Stimulated activated CD4-positive, alpha-beta T cell treated with anti-CD3 and anti-CD28 coated beads, Interleukin-2, amount 100 ng/mL, for 24 hours (primary cell): Measurements from ENCODE around the gene RBM33.

Experiments
- DNase-seq, 2 donors: peaks; one replicate each; pipeline ENCODE4 v3.0.0-alpha.2; 2020

Gene RBM33

DNA sequence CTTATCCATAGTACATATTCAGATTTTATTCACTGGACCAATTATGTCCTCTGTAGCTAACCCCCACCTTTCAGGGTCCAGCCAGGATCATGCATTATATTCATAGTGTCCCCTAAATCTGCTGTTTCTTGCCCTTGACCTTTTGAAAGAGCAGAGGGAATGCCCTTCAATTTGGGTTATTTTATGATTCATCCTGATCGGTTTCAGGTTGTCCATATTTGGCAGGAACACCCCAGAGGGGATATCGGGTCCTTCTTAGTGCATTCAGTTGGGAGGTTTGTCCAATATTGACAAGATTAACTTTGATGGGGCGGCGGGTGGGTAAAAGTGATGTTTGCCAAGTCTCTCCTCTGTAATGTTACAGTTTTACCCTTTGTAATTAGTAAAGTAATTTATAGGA, 106.9 kb downstream of the RBM33 start:
- no peak for DNase-seq

DNA sequence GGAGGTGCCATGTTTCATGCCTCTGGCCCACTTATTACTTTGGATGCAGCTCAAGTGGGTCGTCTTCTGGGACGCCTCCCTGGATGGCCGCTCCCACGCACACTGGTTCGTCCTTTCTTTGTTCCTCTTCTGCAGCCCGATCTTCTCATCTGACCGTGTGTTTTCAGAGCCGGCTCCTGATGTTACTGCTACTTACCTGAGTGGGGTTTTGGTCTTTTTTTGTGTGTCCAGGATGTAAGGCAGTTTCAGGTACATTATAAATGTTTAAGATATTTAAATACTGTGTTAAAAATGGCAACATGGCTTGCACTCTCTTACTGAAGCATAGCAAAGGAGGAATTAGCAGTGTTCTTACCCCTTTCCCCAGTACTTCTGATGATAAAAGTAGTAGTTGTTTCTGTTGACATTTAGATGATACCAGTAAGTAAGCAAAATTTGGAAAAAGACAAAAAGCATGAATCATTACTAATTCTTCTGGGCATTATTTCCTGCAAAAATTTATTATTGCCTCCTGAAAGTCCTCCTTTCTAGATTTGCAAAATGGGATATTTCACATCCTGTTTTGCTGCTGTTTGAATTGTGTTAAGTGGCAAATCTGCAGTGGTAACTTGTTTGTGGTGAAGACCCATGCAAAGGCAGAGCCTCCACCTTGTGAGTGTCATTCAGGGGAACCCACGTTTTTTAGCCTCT, 108.4 kb downstream of the RBM33 start:
- DNase-seq, result no peak

DNA sequence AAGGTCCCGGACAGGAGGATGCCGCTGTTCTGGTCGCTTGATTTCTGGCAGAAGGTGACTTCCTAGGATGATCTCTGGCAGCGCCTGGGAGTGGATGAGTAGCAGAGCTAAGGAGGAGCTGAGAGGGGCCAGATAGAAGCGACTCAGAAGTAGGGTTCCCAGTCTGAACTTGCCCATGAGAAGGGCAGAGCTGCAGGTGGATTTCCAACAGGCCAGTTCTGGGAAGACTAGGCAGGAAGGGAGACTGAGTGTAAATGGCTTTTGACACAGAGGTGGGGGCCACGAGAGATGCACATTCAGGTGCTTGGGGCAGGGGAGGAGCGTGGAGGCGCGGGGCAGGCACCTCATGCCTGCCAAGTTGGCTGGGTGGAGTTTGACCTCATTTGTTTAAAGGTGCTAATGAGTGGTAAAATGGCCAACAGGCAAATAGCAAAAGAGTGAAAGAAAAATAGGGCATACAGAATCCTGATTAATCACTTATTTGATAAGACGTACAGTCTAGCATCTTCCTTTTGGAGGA, 109.0 kb downstream of the RBM33 start:
- no peak for DNase-seq

DNA sequence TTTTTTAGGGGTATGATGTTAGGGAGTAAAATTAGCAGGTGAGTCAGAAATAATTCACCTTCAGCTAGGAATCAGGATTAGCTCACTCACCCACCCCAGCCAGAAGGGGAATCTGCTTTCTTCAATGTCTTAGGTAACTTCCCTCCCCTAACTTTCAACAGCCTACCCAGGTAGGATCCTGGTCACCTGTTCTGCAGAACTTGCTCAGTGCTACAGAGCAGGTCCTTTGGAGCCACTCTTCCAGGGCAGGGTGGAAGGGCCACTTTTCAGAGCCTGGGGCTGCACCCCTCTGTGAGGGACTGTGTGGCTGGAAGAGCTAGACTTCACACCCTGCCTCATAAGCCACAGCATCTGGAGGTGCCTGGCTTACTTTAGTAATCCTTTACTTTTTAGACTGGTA, 109.7 kb downstream of the RBM33 start:
- no peak for DNase-seq

DNA sequence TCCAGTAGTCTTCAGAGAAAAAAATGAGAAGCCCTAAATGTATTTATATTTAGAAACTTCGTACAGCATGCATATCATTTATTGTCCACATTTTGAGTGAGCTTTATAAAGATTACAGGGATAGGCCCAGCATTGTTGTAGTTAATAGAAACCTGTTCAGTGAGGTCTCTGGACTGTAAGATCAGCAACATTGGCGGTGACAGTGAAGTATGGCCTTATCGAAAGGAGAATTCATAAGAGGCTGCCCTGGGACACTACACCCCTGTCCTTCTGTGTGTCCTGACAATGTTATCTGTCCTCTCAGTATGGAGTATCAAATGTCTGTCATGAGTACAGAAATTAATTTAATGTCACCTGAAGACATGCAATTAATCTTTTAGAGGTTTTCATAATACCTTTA, 110.6 kb downstream of the RBM33 start:
- DNase-seq, result no peak

DNA sequence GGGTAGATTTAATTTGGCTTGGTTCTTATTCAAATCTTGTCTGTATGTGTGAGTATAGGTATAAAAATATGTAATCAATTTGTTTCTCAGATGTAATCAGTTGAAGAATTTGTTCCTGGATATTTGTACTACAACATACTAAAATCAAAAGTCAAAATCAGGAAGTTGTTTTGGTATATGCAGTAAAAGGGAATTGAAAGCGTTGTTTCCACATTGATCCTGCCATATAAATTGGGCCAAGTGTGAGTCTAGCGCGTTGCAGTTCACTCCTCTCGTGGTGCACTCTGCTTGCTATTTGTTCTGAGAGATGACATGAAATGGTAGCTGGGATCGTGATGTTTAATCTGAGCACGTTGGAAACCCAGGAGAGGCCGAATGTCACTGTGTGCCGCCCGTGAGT, 111.9 kb downstream of the RBM33 start:
- DNase-seq, result no peak

DNA sequence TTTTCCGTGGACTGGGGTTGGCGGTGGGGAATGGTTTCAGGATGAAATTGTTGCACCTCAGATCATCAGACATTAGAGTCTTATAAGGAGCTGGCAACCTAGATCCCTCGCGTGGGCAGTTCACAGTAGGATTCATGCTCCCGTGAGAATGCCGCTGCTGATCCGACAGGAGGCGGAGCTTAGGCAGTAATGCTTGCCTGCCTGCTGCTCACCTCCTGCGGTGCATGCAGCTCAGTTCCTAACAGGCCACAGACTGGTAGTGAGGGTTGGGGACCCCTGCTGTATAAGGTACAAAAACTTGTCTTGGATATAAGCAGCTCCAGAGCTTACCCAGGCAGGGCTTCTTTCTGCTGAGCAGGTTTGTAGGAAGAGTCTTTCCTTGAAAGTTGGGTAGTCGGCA, 113.9 kb downstream of the RBM33 start:
- DNase-seq, result no peak

DNA sequence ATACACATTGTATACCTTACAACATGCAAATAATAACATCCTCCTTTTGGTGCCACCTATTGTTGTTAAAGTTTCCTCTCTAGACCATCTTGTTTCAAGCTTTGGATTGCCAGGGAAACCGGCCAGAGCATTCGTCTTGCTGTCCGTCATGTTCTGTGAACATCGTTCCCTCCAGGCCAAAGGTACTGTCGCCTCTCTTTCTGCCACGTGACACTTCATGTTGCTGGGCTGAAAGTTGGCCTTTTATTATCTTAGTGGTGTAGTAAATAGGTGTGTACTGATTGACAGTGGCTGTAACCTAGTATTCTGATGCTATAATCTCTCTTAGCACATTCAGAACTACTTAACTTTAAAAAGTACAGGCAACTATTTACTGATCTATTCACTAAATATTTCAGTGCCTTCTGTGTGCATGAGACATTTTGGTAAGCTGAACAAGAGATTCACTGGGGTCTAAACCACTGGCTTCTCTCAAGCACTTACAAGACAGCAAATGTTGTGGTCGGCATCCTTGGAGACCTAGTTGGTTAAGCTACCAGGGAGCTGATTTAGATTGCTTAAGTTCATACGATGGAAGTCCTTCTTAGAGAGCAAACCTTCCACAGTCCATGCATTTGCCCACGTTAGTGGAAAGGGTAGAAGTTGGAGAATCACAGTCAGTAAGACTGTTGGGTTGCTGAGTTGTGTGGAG, 115.4 kb downstream of the RBM33 start:
- no peak for DNase-seq

DNA sequence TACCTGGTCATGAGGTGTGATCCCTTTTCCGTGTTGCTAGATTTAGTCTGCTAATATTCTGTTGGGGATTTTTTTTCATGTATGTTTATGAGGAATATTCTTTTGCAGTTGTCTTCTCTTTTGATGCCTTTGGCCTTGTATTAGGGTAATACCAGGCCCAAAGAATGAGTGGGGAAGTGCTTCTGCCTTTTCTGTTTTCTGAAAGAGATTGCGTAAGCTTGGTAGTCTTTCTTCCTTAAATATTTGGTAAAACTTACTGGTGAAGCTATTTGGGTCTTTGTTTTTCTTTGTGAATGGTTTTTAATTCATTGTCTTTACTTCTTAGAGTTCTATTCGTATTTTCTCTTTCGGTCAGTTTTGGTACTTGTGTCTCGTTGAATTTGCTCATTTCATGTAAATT, 116.7 kb downstream of the RBM33 start:
- no peak for DNase-seq

DNA sequence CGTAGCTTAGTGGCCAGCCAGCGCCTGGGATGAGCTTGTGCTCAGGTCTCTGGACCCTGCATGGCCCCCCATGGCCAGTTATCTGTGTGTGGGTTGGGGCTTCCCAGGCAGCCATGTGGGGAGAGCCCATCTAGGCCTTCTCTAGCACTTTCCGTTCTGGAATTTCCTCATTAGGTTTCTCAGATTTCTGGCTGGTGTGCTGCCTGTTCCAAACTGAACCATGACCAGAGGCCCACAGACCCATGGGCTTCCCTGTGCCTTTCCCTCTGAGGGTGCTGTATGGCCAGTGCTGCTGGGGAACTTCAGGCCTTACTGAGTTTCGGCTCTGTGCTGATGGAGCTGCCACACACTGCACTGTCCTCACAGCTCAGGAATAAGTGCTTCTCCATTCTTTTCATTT, 117.6 kb downstream of the RBM33 start:
- no peak for DNase-seq

DNA sequence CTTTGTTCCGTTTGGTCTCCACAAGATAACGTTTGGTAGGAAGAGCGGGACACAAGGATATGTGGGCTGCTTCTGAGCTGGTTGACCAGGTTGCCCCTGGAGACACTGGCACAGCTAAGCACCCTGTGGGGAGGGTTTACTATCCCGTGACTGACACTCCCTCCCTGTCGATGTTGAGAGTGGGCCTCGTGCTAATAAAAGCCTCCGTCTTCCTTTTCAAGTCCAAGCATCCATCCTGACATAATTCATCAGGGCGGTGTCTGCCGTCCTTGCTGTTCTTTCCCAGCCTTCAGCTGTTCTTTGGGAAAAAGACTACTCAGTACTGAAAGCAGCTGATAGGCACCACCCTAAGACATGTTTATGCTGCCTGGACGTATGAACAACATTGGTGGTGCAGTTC, 118.2 kb downstream of the RBM33 start:
- DNase-seq, result no peak

DNA sequence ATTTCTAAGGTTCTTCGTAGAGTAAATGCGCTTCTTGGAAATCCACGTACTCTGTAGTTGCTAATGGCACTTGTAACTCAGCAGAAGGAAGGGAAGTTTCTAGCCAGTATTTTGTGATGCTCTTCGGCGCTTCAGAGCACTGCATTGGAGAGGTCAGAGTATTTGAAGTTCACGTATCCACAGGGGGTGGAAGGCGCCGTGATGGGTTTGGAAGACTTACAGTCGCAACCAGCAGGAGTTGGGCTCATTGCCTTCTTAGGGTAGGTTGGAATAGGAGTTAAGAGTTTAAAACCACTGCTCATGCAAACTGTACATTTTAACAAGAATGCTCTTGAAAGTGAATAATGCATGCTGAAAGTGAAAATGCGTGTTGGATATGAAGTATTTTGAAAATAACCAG, 118.7 kb downstream of the RBM33 start:
- DNase-seq, result no peak

DNA sequence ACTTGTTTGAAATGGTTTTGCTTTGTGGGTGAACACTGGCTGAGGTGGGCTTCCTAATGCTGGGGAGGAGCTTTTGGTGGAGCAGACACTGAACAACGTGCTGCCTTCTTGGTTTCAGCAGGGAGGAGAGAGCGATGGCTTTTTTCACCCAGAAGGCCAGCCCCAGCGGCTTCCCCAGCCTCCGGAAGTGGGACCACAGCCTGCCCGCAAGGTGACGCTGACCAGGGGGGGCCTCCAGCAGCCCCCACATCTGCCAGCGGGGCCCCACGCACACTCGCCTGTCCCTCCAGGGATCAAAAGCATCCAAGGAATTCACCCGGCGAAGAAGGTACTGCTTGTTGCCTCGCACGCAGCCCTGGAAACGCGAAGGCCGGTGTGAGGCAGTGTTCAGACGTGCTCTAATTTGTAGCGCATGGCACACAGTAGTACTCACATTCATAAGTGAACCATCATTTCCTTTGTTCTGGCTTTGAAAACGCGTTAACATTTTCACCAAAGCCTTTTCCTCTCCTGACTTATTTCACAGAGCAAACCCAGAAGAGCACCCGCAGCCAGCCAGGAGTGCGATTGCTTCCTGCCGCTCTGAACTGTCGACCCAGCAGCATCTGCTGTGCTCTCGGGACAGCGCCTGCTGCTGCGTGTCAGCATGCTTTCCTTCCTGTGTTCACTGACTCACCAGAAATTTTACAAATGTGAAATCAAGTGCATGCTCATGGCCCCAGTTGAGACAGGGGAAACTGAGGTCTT, 119.4 kb downstream of the RBM33 start:
- DNase-seq, result peak; percentile 54 to 62

DNA sequence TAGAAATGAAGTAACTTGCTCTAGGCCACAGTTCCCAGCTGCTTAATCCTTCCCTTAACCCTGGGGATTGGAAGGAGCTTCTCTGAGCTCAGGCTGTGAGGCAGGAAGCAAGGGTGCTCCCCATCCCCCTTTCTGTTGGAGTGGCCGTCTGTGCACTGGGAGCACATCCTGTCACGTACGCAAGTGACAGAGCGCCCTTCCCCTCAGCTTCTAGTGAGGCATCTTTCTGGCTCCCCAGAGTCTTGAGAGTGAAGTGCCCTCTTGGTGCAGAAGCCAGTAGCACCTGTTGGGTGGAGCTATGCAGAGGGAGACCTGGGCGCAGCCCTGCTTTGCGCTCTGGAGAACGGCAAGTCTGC, 120.0 kb downstream of the RBM33 start:
- peak; percentile 40 to 56 for DNase-seq

DNA sequence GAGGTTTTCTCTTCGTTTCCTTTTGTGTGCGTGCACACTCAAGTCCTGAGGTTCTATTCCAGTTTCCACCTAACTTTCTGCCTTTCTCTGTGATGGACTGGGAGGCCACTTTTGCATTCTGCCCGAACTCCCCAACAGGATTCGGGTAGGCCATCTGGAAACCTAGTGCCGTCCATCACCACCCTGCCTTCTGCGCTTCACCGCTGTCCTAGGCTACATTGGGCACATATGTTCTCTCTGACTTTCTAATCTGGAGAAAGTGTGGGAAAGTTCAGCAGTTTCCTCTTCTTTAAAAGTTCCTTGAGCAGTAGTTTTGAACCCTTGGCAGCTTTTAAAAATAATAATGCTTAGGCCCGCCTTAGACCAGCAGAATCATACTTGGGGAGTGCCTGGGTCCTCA, 121.0 kb downstream of the RBM33 start:
- DNase-seq, result no peak

DNA sequence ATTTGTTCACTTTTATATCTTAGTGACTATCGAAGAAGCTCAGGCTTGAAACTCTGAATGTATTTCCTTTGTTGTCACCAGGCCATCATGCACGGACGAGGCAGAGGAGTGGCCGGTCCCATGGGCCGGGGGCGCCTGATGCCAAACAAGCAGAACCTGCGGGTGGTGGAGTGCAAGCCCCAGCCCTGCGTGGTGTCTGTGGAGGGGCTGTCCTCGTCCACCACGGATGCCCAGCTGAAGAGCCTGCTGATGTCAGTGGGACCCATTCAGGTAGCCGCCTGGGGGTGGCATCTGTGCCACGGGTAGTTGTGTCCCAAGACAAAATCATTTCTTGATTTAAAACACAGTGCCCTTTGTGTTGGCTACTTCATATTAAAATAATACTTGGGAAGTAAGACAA, 121.9 kb downstream of the RBM33 start:
- no peak for DNase-seq

DNA sequence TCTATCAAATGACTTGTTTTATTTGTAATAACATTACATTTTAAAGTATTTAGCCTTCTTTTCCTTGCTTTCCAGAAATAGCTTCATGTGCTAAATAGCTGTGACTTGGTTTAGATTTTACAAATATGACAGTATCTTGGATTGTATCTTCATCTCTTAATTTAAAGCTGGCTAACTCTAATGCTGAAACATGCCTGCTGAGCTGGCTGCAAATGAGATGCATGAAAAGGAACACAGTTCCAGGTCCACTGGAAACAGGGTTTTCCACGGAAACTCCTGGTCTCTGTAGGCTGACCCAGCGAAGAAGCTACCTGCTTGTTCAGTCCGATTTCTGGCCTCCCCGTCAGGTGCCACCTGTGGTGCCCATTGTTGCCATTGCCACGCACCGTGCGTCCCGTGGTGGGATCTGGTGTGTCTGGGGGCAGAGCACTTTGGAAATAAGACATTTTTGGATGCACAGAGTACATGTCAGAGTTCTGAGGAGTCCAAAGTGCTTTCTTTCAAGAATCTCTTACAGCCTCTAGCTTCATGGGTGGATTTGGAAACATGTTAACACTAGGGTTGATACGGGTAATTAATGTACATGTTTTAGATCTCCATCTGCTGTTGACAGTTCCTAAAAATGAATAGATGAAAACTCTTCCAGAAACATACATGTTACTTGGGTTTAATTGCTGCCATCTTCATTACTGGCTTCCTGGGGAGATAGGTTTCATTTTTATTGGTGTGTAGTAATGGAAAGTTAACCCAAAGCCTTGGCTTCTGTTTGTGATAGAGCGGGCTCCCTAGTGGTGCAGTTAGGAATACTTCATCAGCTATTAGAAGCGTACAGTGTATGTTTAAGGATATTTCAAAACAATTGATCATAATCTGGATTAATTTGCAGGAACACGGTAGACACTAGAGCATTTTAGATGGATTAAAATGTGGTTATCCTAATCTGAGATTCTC, 122.8 kb downstream of the RBM33 start:
- DNase-seq, result no peak

DNA sequence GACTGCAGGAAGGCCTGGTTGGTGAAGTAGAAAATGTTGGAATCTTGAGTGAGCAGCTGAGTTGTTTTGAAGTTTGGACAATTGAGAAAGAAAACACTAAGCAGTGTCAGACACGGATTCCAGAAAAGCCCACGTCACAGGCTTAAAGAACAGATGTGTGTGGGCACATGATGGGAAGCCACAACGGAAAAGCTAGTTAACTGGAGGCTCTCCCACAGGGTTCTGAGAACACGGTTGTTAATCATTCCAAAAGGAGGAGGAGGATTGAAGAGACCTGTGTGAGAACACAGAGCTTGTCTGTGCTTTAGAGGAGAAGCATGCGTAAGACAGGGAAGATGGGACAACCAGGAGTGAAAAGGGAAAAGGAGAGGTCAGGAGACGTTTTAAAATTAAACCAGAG, 125.2 kb downstream of the RBM33 start:
- no peak for DNase-seq

DNA sequence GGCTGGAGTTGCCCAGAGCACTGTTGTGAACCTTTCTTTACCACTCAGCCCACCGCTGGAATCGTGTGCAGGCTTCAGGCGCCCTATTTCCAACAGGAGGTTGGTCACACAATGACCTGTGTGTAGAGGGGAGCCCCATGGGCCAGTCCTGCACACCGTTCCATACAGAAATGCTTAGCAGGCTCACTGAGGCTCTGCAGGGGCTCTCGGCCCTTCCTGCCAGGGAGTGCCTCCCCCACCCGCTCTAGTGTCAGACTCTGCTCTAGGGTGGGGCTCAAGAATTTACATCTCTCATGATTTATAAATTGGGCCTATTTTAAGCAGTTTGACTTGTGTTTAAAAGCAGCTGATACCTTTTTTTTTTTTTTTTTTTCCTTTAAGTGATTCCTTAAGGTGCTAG, 125.8 kb downstream of the RBM33 start:
- DNase-seq, result no peak

DNA sequence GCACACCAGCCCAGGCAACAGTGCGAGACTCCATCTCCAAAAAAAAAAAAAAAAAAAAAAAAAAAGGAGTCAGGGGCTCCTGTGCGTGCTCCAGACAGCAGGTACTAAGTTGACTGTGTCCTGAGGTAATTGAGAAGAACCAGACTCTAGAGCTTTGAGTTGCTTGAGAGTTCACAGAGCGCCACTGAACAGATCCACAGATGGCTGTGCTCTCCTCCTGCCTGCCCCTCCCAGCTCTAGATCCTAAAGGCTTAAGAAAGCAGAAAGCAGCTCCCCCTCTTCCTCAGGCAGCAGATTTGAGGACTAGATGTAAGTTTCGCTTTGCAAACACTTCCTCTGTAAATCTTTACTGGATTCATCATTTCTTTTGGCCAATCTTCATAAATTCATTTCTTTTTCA, 129.1 kb downstream of the RBM33 start:
- DNase-seq, result no peak

DNA sequence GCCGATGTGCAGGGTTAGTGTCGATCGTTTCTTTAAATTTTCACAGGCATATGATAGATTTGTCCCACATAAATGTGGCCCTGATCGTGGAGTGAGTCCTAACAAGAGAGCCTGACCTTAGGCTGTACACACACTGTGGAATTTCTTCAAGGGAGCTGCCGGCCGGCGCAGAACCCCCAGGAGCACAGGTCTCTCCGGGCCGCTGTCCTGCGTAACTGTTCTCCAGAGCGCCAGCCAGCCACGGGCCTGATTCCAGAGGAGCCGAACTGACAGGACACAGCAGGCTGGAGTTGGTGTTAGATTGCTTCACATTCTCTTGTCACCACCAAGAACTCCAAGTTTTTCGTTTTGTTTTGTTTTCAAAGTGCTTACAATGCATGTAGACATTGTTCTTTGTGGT, 130.5 kb downstream of the RBM33 start:
- DNase-seq, result no peak

DNA sequence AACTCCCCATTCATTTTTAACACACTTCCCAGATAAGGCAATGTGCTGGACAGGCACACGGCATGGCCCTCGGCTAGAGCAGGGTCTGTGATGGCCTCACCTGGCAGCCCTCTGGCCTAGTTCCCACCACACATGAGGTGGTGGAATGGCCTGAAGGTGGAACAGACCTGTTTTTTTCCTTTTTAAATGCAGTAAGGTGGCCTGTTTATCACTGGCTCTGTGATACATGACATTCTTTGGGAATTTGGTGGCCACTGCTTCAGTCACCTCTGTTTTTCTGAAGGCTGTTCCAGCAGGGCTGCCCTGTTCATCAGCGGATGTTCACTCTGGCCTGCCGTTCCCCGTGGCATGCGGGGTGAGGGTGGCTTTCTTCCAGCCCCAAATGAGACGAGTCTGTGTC, 131.2 kb downstream of the RBM33 start:
- no peak for DNase-seq

DNA sequence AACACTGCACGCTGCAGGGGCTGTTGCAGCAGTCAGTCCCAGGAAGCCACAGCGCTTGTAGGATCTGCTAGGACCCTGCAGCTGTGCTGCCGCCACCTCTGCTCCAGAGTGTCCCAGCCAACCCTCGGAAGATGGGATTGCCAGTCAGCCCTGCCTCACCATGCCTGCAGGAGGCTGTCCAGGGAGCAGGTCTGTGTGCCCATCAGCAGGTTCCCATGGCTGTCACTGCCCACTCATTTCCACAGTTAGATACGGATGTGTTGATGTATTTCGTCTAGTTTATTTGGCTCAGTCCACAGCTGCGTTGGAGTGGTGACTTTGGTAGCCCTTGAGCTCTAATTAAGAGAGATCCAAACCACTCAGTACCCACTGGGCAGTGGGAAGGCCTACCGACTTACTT, 132.1 kb downstream of the RBM33 start:
- no peak for DNase-seq
